Stimulated activated CD4-positive, alpha-beta T cell treated with anti-CD3 and anti-CD28 coated beads, Interleukin-4, amount 100 ng/mL, for 24 hours (primary cell): ENCODE data around the gene CHN1.

Experiments
- DNase-seq: peaks from one replicate; pipeline ENCODE4 v3.0.0-alpha.2; 2020

CHN1 gene

GRCh38 chr2:174918886-174919526 is 86.2 kb downstream of the CHN1 start:
- DNase-seq = no peak

GRCh38 chr2:174916270-174916930 is 88.8 kb downstream of the CHN1 start:
- no peak for DNase-seq

- no peak for DNase-seq
Measured at GRCh38 chr2:174914853-174915760, 90.1 kb downstream of the CHN1 start.

- no peak for DNase-seq
Measured at GRCh38 chr2:174908284-174908683, 96.9 kb downstream of the CHN1 start.

GRCh38 chr2:174903264-174903556 is 102.0 kb downstream of the CHN1 start:
- DNase-seq = no peak

DNA sequence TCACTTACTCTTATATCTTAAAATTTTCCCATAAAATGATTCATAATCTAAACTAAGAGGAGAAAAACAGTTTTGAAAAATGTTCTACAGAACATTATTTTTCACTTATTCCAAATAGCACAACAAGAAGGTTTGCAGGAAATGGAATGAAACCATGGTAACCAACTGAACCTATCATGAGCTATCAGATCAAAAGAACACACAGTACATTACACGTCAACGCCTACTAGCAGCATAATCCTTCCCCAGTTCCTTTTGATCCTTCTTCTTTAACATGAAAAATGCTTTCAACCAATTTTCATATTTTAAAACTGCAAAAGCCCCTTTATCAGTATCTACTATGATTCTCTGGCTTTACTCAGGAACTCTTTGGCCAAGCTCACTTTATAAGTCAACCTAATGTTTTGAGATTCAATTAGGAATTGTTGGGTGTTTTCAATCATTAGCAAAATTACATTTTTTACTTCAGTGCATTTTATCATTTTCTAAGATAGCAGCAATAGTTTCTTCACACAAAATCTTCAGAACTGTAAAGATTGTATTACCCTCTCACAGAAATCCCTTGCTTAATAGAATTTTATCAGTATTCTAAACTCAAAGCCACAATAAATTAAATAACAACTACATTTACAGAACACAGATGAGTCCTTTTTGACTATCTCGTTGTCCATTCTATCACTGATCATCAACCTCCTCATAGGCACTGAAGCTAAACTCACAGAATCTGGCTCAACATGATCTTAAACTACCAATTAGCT is 102.5 kb downstream of the CHN1 start:
- DNase-seq = no peak

- DNase-seq = peak; percentile 13
Measured at GRCh38 chr2:174901075-174901474, 104.1 kb downstream of the CHN1 start.

DNA sequence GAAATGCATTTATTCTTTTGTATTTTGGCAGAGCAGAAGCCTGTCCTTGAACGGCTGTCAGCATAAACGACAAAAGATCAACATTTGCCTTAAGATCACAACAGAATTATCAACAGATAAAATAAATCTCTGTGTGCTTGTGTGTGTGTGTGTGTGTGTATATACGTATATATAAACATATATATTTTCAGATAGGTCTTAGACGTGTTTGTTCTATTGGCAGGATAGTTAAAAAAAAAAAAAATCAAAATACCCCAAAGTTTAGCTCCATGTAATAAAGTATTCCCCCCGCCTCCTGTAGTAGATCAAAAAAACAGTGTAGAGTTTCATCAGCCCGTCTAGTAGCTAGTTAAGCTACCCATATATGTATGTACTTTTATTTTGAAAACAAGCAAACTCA is 107.9 kb downstream of the CHN1 start:
- DNase-seq = no peak

GRCh38 chr2:174893018-174893417 is 112.2 kb downstream of the CHN1 start:
- no peak for DNase-seq

DNA sequence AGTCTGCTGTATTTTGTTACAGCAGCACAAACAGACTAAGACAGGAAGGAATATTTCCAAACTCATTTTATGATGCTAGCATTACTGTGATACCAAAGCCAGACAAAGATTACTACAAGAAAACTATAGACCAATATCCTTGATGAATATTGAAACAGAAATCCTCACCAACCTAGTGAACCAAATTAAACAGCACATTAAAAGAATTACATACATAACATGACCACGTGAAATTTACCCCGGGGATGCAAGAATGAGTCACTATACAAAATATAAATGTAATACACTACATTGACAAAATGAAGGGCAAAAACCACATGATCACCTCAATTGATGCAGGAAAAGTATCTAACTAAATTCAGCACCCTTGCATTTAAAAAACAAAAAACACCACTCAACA is 112.6 kb downstream of the CHN1 start:
- DNase-seq = no peak

- no peak for DNase-seq
Measured at GRCh38 chr2:174888646-174889271, 116.4 kb downstream of the CHN1 start.

DNA sequence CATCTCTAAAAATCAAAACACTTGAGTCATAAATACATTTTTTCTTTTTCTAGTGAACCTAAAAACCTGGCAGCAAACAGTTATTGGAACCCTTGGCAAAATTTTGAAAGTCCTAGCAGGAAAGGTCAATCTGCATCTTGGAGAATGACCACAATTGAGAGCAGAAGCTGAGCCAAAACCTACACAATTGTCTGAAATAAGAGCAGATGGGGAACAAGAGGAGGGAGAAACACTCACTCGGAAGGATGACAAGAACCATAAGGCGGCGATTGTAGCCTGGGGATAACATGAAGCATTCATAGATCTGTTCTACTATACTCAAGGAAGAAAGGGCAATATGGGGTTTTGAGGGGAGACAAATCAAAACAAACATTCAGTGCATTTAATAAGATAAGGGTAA is 117.0 kb downstream of the CHN1 start:
- no peak for DNase-seq

- DNase-seq = no peak
Measured at GRCh38 chr2:174882416-174882815, 122.8 kb downstream of the CHN1 start.

GRCh38 chr2:174881678-174882077 is 123.5 kb downstream of the CHN1 start:
- no peak for DNase-seq

- DNase-seq = no peak
Measured at GRCh38 chr2:174878537-174879147, 126.5 kb downstream of the CHN1 start.

- DNase-seq = no peak
Measured at GRCh38 chr2:174877751-174878150, 127.4 kb downstream of the CHN1 start.

DNA sequence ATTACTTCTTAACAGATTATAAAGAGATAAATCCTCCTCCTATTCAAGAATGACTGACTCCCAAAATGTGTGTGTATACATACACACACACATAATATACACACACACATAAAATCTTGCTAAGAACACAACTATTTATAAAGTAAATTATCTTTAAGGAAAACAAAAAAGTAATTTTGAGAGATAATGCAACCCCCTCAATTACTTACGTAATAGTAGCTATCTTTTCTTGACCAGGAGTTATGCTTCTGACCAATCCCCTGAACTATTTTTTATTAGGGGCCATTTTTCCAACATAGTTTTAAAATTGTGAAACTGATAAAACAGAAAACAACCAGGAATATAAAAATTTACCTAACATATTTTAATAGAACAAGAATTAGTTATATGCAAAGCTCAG is 127.9 kb downstream of the CHN1 start:
- no peak for DNase-seq

GRCh38 chr2:174874085-174874484 is 131.1 kb downstream of the CHN1 start:
- no peak for DNase-seq

DNA sequence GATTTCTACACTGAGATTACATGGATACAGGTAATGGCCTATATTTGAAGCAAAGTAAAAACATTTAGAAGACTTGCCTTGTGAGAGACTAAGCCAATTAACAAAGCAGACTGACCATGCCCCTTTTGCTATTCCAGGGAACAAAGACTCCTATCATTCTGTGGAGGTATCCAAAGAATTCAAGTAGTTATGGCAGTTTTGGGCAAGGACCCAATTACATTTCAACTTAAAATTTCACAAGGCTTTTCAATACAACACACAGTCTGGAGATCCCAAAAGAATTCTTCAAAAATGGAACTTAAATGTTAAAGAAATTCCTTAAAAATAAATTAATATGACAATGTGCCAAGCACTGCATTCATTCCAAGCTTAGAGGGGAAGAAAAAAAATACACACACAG is 131.7 kb downstream of the CHN1 start:
- no peak for DNase-seq

- DNase-seq = no peak
Measured at GRCh38 chr2:174870787-174871186, 134.4 kb downstream of the CHN1 start.

- DNase-seq = no peak
Measured at GRCh38 chr2:174868878-174869277, 136.3 kb downstream of the CHN1 start.

DNA sequence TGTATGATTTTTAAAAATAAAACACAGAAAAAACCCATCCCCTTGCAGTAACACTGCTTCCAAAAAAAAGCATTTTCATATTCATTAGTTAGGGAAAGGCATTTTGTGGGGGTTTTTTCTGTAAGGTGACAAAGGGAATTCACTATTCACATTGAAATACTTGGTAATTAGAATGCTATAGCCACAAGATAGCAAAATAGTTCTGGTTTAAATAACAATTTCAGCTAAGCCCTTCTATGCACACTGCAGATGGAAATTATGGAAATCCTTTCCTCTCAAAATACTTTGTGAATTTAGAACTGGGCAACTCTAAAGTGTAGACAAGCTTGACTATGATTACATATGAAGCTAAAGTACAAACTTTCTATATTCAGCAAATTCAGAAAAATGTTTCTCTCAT is 138.8 kb downstream of the CHN1 start:
- DNase-seq = no peak
